ENCODE data around the gene ERC2.

Gene ERC2

GRCh38 chr3:55524565-55525244 lies 943.6 kb downstream of the ERC2 start:
- TF ChIP-seq, protein P1, sequence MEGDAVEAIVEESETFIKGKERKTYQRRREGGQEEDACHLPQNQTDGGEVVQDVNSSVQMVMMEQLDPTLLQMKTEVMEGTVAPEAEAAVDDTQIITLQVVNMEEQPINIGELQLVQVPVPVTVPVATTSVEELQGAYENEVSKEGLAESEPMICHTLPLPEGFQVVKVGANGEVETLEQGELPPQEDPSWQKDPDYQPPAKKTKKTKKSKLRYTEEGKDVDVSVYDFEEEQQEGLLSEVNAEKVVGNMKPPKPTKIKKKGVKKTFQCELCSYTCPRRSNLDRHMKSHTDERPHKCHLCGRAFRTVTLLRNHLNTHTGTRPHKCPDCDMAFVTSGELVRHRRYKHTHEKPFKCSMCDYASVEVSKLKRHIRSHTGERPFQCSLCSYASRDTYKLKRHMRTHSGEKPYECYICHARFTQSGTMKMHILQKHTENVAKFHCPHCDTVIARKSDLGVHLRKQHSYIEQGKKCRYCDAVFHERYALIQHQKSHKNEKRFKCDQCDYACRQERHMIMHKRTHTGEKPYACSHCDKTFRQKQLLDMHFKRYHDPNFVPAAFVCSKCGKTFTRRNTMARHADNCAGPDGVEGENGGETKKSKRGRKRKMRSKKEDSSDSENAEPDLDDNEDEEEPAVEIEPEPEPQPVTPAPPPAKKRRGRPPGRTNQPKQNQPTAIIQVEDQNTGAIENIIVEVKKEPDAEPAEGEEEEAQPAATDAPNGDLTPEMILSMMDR (conservative IDR thresholded peaks at IDR 0.05; ENCODE audit: control insufficient read depth, insufficient read depth, low read depth, low read length) = no peak
- no peak overlapping the region for H3K4me3 ChIP-seq (ENCODE audit: control insufficient read depth, low read depth, low read length)
- peak; percentile 69 for DNase-seq (ENCODE audit: low read depth)

DNA sequence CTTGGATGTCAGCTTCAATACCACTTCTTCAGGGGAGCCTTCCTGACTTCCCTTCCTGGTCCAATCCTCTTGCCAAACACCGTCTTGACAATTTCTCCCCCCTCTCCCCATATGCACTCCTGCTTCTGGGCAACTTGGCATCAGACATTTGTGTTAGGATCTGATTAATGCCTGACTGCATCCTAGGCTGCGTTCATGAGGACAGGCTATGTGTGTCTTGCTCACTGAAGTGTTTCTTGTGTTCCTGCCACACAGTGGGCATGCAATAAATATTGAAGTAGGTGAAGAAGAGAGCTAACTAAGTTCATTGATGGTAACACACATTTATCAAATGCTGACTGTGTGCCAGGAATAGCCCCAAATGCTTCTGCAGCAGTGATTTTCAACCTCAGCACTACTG lies 944.8 kb downstream of the ERC2 start:
- DNase-seq (ENCODE audit: low read depth) = no peak
- TF ChIP-seq, protein P1 (conservative IDR thresholded peaks at IDR 0.05; ENCODE audit: control insufficient read depth, insufficient read depth, low read depth, low read length) = no peak
- no peak overlapping the region for H3K4me3 ChIP-seq (ENCODE audit: control insufficient read depth, low read depth, low read length)

DNA sequence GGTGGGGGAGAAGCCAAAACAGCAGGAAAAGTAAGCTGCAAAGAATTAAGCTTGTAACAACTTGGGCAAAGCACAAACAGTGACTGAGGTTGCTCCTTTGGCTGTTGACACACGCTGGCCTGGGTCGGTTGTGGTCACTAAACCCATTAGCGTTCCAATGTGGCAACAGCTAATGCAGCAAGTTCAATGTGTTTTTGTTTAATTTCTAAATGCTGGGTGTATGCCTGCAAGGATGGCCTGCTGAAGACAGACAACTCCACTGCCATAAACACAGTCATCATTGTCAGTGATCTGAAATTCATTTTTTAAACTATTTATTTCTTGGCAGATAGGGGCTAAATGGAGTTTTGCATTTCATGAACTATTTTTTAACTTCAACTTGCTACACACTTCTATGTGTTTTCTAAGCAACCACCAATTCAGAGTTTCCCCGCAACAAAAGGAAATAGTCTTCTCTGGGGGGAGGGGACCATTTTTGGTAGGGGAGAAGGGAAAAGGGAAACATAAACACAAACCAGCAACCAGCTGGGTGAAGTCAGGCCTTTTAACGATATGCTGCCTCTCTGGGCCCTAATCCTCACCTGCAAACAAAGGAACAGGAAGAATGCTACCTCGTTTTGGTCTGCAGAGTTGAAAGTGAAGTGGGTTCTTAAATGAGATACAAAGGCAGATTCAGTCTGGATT lies 946.4 kb downstream of the ERC2 start:
- TF ChIP-seq, protein P1 (conservative IDR thresholded peaks at IDR 0.05; ENCODE audit: control insufficient read depth, insufficient read depth, low read depth, low read length) = no peak
- DNase-seq (ENCODE audit: low read depth) = peak; percentile 77
- H3K4me3 ChIP-seq (ENCODE audit: control insufficient read depth, low read depth, low read length) = no peak overlapping the region

DNA sequence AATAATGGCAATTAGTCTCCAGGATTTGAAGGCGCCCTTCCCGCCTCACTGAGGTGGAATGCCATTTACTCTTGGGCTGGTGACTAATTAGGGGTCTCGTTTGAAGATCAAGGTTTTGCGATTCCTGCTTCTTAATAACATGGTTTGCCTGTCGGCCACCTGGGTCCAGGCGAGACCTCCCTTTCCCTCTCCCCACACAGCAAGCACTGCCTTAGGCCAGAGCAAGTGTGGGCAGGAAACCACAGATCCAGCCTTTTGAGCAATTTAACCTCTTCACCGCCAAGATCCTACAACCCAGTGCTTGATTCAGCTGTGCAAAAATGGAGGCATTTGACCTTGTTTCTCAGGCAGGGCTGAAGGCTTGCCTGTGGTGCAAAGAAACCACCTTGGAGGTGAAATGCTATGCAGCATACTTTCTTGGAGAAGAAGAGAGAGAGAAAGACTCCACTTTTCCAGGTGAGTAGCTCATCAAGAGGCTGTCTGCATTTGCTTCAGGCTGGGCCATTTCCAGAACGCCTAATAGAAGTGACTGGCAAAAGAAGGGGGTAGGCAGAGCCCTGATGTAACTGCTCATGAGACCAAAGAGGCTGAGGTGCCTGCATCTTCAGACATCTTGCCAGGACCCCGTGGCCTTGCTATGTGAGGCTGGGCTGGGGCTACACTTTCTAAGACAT lies 947.1 kb downstream of the ERC2 start:
- no peak overlapping the region for H3K4me3 ChIP-seq (ENCODE audit: control insufficient read depth, low read depth, low read length)
- DNase-seq (ENCODE audit: low read depth) = no peak
- TF ChIP-seq, protein P1 (conservative IDR thresholded peaks at IDR 0.05; ENCODE audit: control insufficient read depth, insufficient read depth, low read depth, low read length) = no peak

- TF ChIP-seq, protein P1 (conservative IDR thresholded peaks at IDR 0.05; ENCODE audit: control insufficient read depth, insufficient read depth, low read depth, low read length) = no peak
These were observed 949.2 kb downstream of the ERC2 start for GRCh38 chr3:55519019-55519418.

GRCh38 chr3:55518451-55518850 lies 949.8 kb downstream of the ERC2 start:
- peak; percentile 4 for DNase-seq (ENCODE audit: low read depth)
- TF ChIP-seq, protein P1 (conservative IDR thresholded peaks at IDR 0.05; ENCODE audit: control insufficient read depth, insufficient read depth, low read depth, low read length) = no peak
- no peak overlapping the region for H3K4me3 ChIP-seq (ENCODE audit: control insufficient read depth, low read depth, low read length)

More at GRCh38 chr3:55519019-55519418, 949.2 kb downstream of the ERC2 start:
- peak; percentile 24 for DNase-seq (ENCODE audit: low read depth)
- H3K4me3 ChIP-seq (ENCODE audit: control insufficient read depth, low read depth, low read length) = no peak overlapping the region

All from fibroblast of mammary gland (primary cell).